Stimulated activated CD4-positive, alpha-beta T cell treated with anti-CD3 and anti-CD28 coated beads, Interleukin-4, amount 100 ng/mL, for 48 hours (primary cell): Measurements from ENCODE around the gene MNAT1.
"Not testable (repeated sequence)": the region's sequence is repeated elsewhere in the genome, so short reads cannot be mapped to it uniquely, and the experiment has no call there.

ENCODE experiments used
- DNase-seq, 2 donors: peaks; one replicate each; pipeline ENCODE4 v3.0.0-alpha.2; 2020; ENCODE audit warnings: low read depth in 2 of 2

MNAT1 gene

DNA sequence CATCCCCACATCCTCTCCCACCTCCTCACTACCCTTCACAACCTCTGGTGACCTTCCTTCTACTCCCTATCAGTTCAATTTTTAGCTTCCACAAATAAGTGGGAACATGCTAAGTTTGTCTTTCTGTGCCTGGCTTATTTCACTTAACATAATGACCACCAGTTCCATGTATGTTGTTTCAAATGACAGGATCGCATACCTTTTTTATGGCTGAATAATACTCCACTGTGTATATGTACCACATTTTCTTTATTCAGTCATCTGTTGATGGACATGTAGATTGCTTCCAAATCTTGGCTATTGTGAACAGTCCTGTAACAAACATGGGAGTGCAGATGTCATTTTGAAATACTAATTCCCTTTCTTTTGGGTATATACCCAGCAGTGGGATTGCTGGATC is 147.7 kb downstream of the MNAT1 start:
- no peak for DNase-seq

DNA sequence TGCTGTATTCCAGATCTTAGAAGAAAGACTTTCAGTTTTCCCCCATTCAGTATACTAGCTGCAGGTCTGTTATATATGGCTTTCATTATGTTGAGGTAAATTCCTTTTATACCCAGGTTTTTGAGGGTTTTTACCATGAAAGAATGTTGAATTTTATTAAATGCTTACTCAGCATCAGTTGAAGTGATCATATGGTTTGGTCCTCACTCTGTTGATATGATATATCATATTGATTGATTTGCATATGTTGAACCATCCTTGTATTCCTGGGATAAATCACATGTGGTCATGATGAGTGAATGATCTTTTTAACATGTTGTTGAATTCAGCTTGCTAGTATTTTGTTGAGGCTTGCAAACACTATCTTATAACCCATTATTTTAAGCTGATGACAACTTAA is 149.6 kb downstream of the MNAT1 start:
- DNase-seq = no peak

DNA sequence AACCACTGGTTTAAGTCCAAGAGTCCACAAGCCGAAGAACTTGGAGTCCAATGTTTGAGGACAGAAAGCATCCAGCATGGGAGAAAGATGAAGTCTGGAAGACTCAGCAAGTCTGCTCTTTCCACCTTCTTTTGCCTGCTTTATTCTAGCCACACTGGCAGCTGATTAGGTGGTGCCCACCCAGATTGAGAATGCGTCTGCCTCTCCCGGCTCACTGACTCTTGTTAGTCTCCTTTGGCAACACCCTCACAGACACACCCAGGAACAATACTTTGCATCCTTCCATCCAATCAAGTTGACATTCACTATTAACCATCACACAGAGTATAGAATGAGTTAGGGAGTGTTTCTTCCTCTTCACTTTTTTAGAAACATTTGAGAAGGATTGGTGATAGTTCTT is 156.1 kb downstream of the MNAT1 start:
- not testable (repeated sequence) for DNase-seq

DNA sequence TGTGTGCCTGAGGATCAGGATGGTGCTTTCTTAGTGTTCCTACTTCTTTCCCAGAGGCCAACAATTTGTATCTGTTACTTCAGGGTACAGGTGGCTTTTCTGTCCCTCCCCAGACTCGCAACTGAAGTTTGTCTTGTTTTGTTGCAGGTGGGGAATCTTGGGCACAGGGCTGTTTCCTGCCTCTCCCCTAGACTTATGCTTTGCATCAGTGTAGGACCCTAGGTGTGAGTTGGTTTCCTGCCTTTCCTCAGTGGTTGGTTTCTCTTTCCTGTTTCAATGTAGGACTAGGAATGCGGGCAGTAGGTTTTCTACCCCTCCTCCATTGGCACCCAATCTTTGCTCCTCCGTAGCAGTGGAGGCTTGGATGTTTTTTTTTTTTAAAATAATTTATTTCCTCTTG is 159.3 kb downstream of the MNAT1 start:
- DNase-seq = no peak

DNA sequence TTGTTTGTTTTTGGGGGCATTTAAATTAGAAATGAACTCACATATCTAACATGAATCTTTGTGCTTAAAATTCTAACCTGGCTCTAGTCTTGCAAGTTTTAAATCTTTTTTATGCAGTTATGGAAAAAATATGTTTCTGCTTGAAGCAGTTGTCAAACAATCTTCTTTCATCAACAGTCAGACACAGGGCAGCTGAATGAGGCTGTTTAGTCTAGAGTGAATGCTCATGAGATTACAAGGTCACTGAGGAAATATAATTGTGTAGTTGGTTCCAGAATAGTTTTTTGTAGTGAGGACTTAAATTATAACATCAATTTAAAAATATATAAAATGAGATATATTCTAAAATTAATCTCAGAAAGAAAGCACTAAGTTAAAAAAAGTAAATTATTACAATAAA is 169.8 kb downstream of the MNAT1 start:
- DNase-seq = no peak

DNA sequence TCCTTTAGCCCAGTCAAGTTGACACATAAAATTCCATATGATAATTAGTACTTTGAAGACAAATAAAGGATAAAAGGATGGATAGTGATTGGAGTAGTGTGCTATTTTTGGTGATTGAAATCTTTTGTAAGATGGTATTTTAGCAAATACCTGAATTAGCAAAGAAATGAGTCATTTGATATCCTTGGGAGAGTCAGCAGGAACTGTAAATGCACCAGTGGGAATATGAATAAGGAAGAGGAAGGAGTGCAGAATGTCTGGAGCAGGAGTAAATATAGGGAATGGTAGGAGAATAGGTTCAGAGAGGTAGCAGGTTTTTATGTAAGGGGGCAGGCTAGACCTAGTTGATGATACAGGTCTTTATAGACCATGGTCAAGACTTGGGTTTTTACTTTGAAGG is 171.4 kb downstream of the MNAT1 start:
- no peak for DNase-seq

DNA sequence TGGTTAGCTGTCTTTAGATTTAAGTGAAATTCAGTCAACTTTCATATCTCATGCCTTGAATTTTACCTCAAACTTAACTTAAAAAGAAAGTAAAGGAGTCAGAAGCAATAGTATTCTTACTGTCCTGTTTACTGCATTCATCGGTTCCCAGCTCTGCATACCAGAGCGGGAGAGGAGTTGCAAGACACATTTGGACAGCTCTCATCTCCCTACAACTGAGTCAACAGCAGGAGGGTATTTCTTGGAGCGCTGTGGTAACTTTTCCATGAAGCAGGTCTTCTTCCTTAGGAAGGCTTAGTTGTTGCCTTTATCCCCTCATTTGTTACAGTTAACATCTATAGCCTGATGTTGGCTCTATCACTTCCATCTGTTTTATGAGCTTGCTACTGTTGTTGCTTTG is 181.2 kb downstream of the MNAT1 start:
- no peak for DNase-seq

DNA sequence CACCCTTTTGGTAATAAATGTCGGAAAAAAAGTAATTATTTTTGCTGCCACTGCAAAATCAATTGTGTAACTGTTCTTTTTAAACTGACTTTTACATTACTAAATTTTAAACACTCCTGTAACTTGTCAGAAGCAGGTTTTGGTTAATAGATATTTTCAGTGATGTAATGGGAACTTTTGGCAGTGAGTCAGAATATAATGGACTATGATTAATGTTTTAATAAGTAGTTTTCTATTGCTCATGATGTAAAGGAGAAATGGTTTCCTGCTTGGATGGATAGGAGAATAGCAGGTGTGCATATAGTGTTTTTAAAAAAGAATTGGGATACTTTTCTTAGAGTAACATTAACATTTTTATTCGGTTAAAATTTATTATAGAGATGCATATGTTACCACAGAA is 187.5 kb downstream of the MNAT1 start:
- no peak for DNase-seq

DNA sequence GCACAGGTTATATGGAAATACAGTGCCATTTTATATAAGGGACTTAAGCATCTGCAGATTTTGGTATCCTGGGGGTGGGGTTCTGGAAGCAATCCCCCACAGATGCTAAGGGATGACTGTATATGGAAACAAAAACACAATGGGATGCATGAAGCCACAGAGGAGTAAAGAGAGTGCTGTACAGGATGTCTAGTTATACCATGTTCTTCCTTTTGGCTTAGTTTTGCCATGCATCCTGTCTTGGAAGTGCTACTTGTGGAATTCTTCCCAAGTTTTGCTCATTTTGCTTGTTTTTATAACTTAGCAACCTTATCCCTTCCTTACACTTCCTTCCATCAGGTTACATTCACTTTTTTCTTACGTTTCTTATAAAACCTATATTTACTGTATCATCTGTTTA is 190.7 kb downstream of the MNAT1 start:
- no peak for DNase-seq

DNA sequence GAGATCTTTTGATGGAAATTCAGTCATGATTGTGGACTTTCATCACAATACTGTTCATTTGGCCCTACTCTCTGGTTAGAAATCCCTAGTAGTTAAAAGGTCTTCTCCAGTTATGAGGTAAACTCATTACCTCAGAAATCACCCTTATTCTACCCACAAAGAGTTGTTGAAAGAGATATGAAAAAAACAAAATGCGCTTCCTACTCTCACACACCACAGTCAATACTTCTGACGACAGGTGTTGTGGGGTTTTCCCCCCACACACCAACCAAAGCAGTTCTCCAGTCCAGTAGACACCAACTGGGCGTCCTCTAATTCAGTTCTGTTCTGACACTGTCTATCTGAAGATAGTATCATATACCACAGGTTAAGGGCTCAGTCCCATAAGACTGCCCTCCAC is 191.4 kb downstream of the MNAT1 start:
- DNase-seq = no peak

DNA sequence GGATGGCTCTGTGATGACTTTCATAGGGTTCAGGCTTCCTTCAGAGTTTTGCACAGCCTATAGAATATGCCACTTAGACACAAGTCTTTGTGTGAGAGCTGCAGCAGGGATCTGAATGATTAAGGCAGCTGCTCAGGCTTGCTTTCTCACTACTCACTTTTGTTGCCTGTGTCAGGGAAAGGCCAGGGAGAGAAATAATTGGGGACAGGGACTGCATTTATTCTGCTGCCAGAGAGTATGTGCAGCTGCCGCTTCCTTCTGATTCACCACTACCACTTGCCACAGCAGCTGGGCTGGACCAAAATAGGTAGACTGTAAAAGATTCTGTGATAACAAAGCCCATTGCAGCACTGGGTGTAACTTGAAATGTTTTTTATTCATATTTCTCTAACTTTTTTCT is 196.7 kb downstream of the MNAT1 start:
- DNase-seq = no peak

DNA sequence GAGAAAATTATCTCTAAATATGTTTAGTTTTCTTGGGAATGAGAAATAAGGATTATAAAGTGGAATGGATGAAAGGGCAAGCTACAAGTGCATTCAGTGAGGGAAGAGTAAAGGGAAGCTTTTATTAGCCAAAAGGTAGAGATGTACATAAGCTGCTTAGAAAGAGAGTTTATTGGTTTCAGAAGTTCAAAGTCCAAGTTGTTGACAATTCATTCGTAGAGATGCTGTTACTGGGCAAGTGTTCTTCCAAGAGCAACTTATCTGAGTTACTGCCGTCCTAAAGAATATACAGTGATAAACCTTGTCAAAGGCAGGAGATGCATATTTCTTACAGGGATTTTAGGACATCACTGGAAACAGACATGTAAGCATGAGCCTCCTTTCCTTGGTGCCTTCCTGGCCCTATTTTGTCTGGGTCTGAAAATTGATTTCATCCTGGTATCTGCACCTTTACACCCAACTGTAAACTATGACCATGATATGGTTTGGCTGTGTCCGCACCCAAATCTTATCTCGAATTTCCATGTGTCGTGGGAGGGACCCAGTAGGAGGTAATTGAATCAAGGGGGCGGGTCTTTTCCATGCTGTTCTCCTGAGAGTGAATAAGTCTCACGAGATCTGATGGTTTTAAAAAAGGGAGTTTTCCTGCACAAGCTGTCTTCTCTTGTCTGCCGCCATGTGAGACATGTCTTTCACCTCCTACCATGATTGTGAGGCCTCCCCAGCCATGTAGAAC is 199.5 kb downstream of the MNAT1 start:
- DNase-seq = no peak

DNA sequence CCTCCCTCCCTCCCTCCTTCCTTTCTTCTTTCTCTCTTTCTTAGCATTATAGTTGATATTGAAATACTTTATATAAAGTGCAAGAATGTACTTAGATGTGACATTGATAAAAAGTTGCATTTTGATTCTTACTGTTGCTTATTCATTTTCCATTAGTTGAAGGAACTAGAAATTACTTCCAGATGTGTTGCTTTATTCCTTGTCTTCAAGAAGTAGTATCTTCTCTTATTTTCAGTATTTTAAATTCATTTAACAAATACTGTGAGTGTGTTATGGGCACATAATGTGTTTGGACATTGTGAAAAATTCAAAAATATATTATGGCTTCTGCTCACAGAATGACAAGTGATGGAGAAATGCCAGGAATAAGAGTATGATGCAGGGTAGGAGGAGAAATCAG is 200.8 kb downstream of the MNAT1 start:
- no peak for DNase-seq

DNA sequence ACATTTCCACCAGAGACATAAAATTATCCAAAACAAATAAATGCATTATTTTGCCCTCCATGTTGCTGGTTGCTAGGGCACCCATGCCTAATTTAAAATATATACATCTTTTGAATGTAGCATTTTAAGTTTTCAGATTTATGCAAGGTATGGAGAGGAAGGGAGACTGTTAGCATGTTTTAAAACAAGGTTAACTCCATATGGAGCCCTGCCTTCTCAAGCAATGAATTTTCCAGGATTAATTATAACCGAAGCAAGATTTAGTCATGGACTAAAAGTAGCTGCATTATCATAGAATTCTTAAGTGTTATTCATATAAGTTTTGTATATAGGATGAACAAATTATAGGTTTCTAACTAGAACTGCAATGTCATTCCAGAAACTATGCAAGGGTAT is 209.1 kb downstream of the MNAT1 start:
- no peak for DNase-seq

DNA sequence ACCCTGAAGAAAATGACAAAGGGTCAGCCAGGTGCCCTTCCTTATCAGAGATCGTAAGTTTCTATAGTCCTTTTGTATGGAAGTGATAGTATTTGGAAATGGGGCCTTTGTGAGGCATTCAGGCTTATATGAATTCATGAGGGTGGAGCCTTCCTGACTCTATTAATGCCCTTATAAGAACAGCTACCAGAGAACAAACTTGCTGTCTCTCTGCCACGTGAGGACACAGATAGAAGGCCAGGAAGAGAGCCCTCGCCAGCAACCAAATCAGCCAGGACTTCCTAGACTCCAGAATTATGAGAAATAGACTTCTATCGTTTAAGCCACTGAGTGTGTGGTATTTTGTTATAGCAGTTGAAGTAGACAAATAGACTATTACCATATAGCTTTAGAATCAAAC is 209.6 kb downstream of the MNAT1 start:
- no peak for DNase-seq

DNA sequence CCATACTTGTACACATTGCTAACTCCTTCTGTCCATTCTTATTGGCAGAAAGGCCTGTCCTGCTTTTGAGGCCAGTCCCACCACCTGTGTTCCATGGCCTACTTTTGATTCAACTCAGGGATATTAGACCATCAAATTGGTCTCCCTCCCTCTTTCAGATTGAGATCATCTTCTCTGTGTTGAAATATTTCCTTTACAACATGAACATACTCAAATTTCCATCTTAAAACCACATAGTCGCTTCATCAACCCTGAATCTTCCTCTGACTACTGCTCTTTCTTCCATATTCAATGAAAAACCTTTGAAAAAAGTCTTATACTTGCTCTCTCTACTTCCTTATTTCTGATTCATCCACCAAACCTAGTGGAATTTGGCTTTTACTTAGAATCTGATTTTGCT is 211.4 kb downstream of the MNAT1 start:
- no peak for DNase-seq

DNA sequence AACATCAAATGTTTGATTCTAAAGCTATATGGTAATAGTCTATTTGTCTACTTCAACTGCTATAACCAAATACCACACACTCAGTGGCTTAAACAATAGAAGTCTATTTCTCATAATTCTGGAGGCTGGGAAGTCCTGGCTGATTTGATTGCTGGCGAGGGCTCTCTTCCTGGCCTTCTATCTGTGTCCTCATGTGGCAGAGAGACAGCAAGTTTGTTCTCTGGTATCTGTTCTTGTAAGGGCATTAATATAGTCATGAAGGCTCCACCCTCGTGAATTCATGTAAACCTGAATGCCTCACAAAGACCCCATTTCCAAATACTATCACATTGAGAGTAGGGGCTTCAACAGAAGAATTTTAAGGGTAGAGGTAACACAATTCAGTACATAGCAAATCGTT is 212.2 kb downstream of the MNAT1 start:
- no peak for DNase-seq

DNA sequence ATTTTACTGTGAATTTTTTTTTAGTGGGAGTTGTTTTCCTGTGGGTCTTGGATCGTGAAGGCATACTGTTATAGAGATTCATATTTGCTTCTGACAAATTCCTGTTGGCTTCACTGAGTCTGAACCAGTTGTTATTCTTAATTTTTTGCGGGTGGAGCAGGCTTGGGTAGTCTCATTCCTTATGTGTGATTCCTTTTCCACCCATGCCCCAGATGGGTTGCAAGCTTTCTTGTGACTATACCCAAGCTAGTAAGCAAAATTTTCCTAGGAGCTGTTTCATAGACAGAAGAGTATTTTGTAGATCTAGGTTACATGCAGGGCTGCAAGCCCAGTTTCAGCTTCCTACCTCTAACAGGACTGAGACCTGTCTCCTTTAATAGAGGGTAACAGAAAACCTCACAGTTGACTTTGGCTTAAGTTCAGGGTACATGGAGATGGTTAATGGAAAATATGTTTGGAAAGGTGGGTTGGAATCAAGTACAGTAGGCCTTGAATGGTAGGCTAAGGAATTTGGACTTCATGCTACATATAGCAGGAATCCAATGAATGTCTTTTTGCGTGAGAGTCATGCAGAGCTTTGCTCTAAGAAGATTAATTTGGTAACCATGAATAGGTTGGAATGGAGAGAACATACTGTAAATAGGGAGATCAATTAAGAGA is 217.3 kb downstream of the MNAT1 start:
- DNase-seq = no peak

DNA sequence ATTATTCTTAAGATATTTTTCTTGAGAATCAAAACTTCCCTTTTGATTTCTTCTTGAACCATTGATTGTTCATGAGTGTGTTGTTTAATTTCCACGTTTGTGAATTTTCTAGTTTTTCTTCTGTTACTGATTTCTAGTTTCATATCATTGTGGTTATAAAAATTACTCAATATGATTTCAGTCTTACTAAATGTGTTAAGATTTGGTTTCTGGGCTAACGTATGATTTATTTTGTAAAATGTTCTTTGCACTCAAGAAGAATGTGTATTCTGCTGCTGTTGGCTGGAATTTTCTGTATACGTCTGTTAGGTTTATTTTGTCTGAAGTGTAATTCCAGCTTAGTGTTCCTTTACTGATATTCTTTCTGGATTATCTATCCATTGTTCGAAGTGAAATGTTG is 221.6 kb downstream of the MNAT1 start:
- no peak for DNase-seq

DNA sequence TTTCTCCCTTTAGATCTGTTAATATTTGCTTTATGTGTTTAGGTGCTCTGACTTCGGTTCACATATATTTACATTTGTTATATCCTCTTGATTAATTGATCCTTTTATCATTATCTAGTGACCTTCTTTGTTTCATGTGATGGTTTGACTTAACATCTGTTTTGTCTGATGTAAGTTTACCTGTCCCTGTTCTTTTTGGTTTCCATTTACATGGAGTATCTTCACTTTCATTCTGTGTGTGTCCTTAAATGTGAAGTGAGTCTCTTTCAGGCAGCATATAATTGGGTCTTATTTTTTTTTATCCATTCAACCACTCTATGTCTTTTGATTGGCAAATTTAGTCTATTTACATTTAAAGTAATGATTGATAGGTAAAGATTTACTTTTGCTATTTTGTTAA is 222.1 kb downstream of the MNAT1 start:
- no peak for DNase-seq

DNA sequence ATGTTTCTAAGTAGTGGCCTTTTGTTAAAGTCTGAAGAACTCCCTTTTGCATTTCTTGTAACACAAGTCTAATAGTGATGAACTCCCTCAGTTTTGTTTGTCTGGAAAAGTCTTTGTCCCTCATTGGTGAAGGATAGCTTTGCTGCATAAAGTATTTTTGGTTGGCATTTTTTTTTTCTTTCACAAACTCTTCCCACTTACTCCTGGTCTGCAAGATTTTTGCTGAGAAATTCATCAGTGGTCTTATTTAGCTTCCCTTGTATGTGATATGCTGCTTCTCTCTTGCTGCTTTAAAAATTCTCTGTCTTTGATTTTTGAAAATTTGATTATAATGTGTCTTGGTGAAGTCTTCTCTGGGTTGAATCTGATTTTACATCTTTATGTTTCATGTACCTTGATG is 223.6 kb downstream of the MNAT1 start:
- no peak for DNase-seq

DNA sequence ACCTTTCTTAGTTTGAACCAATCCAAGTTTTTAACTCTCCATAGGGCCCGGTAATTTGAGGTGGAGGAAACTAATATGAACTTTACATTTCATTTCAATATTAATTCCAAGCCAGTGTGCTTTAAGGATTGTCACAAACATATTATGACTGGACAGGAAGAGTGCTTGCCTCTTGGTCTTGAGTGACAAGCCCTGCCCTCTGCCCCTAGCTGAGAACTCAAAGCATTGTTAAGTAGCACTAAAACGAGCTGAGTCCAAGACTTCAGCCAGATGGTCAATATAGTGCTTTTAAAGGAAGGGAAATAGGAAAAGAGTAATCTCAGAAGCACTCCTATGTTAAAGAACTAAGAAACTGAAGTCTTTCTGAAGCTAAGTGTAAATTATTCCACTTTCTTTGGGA is 229.2 kb downstream of the MNAT1 start:
- DNase-seq = no peak

DNA sequence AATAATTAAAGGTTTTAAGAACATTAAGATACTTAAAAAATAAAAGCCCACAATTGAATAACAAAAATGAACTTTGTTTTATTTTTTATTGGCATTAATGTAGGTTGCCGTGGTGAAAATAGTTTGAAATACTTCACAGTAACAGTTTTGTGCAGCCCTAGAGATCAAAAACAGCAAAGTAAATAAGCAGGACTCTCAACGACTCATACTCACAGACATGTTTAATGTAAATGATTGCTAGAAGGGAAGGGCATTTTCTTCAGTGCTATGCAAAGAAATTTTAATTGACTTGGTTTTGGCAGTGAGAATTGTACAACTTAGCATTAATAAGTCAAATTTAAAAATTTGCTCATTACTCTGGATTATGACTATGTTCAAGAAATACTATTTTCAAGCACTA is 230.3 kb downstream of the MNAT1 start:
- DNase-seq = no peak

DNA sequence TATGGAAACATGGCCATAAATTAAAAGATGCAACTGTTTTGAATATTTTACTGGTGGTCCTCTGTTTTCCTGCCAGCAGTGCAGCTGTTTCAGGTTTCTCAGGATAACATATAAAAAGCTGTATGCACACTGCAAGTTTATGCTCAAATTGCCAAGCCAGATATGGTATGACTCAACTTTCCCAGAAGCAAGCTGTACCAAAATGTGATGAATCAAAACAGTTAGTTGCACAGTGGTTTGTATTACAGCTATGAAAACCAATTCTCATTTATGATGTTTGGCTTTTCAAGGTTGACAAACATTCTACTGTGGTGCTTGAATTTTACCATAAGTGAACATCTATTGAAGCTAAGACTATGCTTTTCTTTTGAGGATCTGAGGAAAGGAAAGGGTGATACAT is 230.8 kb downstream of the MNAT1 start:
- no peak for DNase-seq
